ENCODE measurements around the gene GPC5.

GPC5 gene

GRCh38 chr13:92549276-92549675 is 1150.9 kb downstream of the GPC5 start:
- ChIA-PET POLR2A (no interaction called here), CTCF (no interaction called here)
- TF ChIP-seq ZNF384 (IDR thresholded peaks at IDR 0.05) (no peak), ELF4 (IDR thresholded peaks at IDR 0.05) (no peak), FOXK2 (IDR thresholded peaks at IDR 0.05) (no peak), FOXM1 (IDR thresholded peaks at IDR 0.05; ENCODE audit: borderline replicate concordance) (no peak), ARNT (IDR thresholded peaks at IDR 0.05) (no peak), SP1 (IDR thresholded peaks at IDR 0.05) (no peak), FOXA1 (IDR thresholded peaks at IDR 0.05) (no peak), TARDBP (IDR thresholded peaks at IDR 0.05) (no peak), CTBP1 (IDR thresholded peaks at IDR 0.05; ENCODE audit: borderline replicate concordance) (no peak), SUZ12 (IDR thresholded peaks at IDR 0.05) (no peak), LEF1 (IDR thresholded peaks at IDR 0.05; ENCODE audit: borderline replicate concordance) (no peak), BHLHE40 (IDR thresholded peaks at IDR 0.05; ENCODE audit: borderline replicate concordance) (no peak)
- TF ChIP-seq, protein P1, sequence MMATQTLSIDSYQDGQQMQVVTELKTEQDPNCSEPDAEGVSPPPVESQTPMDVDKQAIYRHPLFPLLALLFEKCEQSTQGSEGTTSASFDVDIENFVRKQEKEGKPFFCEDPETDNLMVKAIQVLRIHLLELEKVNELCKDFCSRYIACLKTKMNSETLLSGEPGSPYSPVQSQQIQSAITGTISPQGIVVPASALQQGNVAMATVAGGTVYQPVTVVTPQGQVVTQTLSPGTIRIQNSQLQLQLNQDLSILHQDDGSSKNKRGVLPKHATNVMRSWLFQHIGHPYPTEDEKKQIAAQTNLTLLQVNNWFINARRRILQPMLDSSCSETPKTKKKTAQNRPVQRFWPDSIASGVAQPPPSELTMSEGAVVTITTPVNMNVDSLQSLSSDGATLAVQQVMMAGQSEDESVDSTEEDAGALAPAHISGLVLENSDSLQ (IDR thresholded peaks at IDR 0.05) = no peak
- DNase-seq (ENCODE audit: extremely low spot score) = no peak

DNA sequence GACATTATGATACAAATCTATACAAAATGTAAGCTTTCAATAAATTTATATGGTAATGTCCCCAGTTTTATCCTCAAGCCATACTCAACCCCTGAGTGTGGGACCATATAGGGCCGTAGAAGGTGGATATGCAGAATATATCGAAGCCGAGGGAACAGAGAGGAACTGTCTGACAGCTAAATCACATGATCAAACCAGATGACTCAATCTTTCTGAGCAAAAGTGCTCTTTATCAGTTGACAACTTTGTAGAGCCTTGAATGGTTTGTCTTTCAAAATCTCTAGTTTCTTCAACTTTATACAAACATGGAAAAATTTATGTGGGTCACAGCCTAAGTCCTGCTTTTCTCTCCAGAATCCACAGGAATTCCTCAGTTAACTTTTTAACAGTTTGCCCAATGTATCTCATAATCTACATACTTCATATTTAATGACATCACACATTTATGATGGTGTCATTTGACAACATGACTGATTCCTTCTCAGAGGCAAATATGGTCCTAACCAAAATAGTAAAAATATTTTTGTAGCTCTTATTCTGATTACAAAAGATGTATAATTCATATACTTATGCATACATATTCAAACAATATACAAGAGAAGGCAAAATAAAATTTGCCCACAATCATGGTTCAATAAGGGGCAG is 1155.2 kb downstream of the GPC5 start:
- ChIA-PET POLR2A (no interaction called here), CTCF (no interaction called here)
- TF ChIP-seq FOXA1 (IDR thresholded peaks at IDR 0.05) = no peak
- TF ChIP-seq ARNT (IDR thresholded peaks at IDR 0.05) = no peak
- TF ChIP-seq ELF4 (IDR thresholded peaks at IDR 0.05) = no peak
- TF ChIP-seq LEF1 (IDR thresholded peaks at IDR 0.05; ENCODE audit: borderline replicate concordance) = no peak
- TF ChIP-seq, protein P1 (IDR thresholded peaks at IDR 0.05) = no peak
- TF ChIP-seq HDGF (IDR thresholded peaks at IDR 0.05; ENCODE audit: borderline replicate concordance) = no peak
- no peak for TF ChIP-seq FOXM1 (IDR thresholded peaks at IDR 0.05; ENCODE audit: borderline replicate concordance)
- no peak for TF ChIP-seq BHLHE40 (IDR thresholded peaks at IDR 0.05; ENCODE audit: borderline replicate concordance)
- no peak for TF ChIP-seq SP1 (IDR thresholded peaks at IDR 0.05)
- TF ChIP-seq L3MBTL2 (conservative IDR thresholded peaks at IDR 0.05) = no peak
- DNase-seq (ENCODE audit: extremely low spot score) = no peak

DNA sequence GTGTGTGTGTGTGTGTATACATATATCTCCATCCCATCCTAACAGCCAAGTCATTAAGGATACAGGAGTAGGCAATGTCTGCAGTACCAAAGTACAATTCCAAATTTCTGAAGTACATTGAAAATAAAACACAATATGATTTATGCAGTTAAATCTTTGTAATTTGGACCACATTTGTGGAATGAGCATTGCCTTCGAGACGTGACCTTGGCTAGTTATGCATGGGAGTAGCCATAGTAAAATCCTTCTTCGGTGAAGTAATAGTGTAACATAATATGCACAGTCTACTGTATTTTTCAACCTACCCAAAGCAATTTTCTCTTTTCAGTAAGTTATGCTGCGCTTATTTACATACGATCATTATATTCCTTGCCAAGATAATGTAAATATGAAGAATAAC is 1162.5 kb downstream of the GPC5 start:
- ChIA-PET POLR2A (no interaction called here), CTCF (no interaction called here)
- TF ChIP-seq NFRKB (IDR thresholded peaks at IDR 0.05) = no peak
- no peak for TF ChIP-seq TARDBP (IDR thresholded peaks at IDR 0.05)
- TF ChIP-seq HDGF (IDR thresholded peaks at IDR 0.05; ENCODE audit: borderline replicate concordance) = no peak
- TF ChIP-seq CTBP1 (IDR thresholded peaks at IDR 0.05; ENCODE audit: borderline replicate concordance) = no peak
- TF ChIP-seq FOXK2 (IDR thresholded peaks at IDR 0.05) = no peak
- no peak for TF ChIP-seq SP1 (IDR thresholded peaks at IDR 0.05)
- TF ChIP-seq LEF1 (IDR thresholded peaks at IDR 0.05; ENCODE audit: borderline replicate concordance) = no peak
- no peak for TF ChIP-seq ARNT (IDR thresholded peaks at IDR 0.05)
- DNase-seq (ENCODE audit: extremely low spot score) = no peak

DNA sequence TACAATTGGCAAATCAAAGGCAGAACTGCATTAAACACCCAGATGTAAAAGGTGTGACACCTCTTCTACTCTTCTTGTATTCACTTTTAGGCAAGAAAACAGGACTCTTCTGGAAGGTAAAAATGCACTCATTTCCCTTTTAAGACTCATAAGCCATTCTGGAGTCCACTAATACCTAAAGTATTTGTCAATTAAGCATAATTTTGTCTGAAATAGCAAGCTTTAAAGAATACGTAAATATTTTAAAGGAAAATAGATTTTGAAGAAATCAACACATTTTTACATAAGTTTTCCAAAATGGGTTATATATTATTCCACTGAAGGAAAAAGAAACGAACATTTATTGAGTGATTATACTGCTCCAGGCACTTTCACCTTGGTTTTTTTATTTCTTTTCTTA is 1166.5 kb downstream of the GPC5 start:
- CTCF ChIA-PET = no interaction called here
- POLR2A ChIA-PET = no interaction called here
- TF ChIP-seq TARDBP (IDR thresholded peaks at IDR 0.05) (no peak), BHLHE40 (IDR thresholded peaks at IDR 0.05; ENCODE audit: borderline replicate concordance) (no peak), FOXA1 (IDR thresholded peaks at IDR 0.05) (no peak), ZNF384 (IDR thresholded peaks at IDR 0.05) (no peak), SUZ12 (IDR thresholded peaks at IDR 0.05) (no peak)
- TF ChIP-seq, protein P1 (IDR thresholded peaks at IDR 0.05) = no peak
- no peak for DNase-seq (ENCODE audit: extremely low spot score)

DNA sequence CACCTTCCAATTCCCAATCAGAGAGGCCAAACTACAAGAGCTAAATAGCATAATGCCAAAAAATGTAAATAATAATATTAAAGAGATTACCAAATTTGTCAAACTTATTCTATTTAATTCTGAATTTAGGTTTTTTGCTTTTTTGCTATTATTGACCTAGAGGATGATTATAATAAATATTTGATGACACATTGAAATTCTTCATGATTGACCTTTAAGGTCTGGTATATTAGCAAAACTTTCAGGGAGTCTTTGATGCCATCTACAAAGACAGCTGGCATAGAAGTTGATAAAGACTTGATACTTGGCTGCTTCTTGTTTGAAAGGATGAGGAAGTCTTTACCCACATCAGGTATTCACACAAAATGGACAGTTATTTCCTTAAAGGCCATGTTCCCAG is 1168.3 kb downstream of the GPC5 start:
- ChIA-PET CTCF (no interaction called here), POLR2A (no interaction called here)
- TF ChIP-seq FOXM1 (IDR thresholded peaks at IDR 0.05; ENCODE audit: borderline replicate concordance) = no peak
- TF ChIP-seq FOXA1 (IDR thresholded peaks at IDR 0.05) = no peak
- TF ChIP-seq HDGF (IDR thresholded peaks at IDR 0.05; ENCODE audit: borderline replicate concordance) = no peak
- TF ChIP-seq BHLHE40 (IDR thresholded peaks at IDR 0.05; ENCODE audit: borderline replicate concordance) = no peak
- no peak for TF ChIP-seq NFRKB (IDR thresholded peaks at IDR 0.05)
- TF ChIP-seq SUZ12 (IDR thresholded peaks at IDR 0.05) = no peak
- no peak for TF ChIP-seq FOXK2 (IDR thresholded peaks at IDR 0.05)
- no peak for DNase-seq (ENCODE audit: extremely low spot score)

- TF ChIP-seq L3MBTL2 (conservative IDR thresholded peaks at IDR 0.05) = no peak
- TF ChIP-seq FOXM1 (IDR thresholded peaks at IDR 0.05; ENCODE audit: borderline replicate concordance) = no peak
- TF ChIP-seq TARDBP (IDR thresholded peaks at IDR 0.05) = no peak
- TF ChIP-seq HDGF (IDR thresholded peaks at IDR 0.05; ENCODE audit: borderline replicate concordance) = no peak
- TF ChIP-seq FOXA1 (IDR thresholded peaks at IDR 0.05) = no peak
- ChIA-PET POLR2A (no interaction called here), CTCF (interaction anchor here (0.5 to 1.9 kb wide), 3 partner anchors 17 to 1041 kb away, joined by 3 to 5 read pairs (median 4); no protein-coding TSS in a partner anchor)
- no peak for DNase-seq (ENCODE audit: extremely low spot score)
These were observed 1173.8 kb downstream of the GPC5 start for GRCh38 chr13:92572190-92572589.

All from HEK293T (cell line).